Hematopoietic multipotent progenitor cell (in vitro differentiated cells): ENCODE results near the gene MAP2K6. TPM values are rescaled to one million over a fixed set of nuclear protein-coding genes. Genes with fewer than 3 reads are reported as not detected.

Experiments
- DNase-seq, 3 donors: peaks; one replicate each; pipeline ENCODE4 v3.0.0-alpha.2; 2011 to 2015; ENCODE audit warnings: low read depth in 2 of 3, low spot score in 2 of 3
- total RNA-seq: library from RNA; depleted of rRNA; stranded (reverse); fragments of >200 nt; gene quantifications from one replicate; pipeline ENCODE4 v1.2.3, GENCODE V29; 2012

MAP2K6 gene
- total RNA-seq, 1 donor, result 2.2 TPM

DNA sequence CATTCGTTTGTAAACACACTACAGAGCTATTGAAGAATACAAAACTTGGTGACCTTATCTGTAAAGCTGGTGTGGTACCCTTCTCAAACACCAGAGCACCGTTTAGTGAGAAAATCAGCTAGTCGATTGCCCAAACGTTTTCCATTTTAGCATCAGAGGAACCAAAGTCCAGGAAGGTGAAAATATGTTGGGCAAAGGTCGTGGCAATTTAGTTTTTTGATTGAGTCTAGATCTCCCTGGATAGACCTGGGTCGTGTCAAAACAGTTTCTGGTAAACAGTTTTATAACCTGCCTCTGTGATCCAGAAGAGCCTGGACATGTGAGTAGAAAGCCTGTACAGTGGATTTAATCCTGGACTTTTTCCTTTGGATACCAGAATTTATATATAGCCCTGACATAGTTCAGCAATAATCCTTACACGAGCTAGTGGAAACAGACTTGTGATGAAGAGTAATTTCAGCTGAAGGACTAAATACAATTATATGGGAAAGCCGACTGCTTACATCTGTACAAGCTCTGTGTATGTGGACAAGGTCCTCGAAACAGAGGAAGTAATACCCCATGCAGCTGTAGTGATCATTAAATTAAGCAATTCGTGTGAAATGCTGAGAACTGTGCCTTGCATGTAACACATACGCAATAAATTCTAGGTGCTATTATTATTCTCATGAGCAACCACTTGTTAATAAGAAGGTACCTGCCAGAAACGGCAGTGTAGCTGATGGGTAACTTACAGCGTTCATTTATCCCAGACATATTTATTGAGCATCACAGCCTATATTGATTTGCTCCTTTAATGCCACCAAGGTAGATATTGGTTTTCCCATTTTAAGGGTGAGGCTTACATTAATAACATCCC is 72.5 kb downstream of the MAP2K6 start:
- no peak for DNase-seq

DNA sequence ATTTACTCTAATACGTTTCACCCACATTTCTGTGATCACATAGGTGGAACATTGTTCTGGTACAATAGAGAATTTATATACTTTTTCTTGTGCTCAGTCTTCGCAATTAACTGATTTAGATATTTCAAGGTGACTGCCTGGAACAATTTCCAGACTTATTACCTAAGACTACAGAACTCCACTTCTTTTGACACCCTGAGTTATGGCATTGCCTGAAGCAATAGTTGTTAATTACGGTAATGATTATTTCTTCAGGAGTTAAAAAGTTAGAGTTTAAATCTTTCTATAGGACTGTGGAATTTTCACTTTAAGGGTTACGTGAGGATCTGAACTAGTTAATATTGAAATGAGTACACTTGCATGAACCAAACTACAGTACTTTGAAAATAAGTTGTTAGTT is 74.8 kb downstream of the MAP2K6 start:
- DNase-seq, result no peak

DNA sequence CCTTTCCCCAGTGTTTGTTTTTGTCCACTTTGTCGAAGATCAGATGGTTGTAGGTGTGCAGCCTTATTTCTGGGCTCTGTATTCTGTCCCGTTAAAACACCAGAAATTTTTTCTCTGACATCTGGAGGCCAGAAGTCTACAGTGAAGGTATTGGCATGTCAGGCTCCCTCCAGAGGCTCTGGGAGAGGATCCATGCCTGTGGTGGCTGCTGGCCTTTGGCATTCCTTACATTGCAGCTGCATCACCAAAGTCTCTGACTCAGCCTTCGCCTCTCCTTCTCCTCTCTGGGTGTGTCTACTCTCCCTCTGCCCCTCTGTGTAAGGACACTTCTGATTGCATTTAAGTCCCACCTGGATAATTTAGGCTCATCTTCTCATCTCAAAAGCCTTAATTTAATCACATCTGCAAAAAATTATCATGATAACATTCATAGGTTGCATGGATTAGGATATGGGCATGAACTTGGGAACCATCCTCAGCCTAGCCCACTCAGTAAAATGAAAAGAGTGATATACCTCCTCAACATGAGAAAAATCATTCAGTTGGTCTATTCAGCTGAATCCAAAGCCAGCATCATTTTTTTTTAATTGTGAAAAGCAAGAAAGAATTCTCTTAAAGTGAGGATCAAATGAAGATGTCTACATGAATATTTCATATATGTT is 78.0 kb downstream of the MAP2K6 start:
- no peak for DNase-seq

DNA sequence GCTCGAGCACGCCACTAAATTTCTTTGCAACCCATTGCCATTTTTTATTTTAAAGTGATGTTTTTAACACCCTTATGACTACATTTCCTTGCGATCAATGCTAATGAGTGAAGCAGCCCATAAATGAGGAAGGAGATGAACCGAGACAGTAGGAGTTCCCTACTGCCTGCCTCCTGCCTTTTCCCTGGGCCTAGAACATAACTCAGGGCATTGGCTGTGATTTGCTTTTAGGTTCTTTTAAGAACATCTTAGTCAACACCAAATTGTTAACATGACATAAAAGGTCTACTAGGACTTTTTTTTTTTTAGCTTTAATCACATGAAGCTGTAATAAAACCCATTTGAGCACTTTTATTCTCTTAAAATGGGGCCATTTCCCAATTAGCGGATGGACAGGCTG is 81.3 kb downstream of the MAP2K6 start:
- no peak for DNase-seq

DNA sequence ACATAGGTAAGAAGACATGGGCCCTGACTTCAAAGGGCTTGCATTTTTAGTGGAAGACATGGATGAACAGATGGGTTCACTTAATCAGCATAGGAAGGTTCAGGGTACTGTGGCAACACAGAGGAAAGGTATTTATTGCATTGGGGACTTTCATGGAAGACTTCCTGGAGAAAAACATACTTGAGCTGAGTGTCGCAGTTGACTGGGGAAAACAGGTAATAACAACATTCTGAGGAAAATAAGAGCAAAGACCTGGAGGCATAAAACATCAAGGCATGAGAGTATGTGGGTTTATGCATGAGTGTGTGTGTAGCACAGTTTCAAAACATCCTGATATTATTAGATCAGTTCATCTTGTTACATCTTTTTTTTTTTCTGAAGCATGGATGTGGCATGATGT is 82.7 kb downstream of the MAP2K6 start:
- no peak for DNase-seq

DNA sequence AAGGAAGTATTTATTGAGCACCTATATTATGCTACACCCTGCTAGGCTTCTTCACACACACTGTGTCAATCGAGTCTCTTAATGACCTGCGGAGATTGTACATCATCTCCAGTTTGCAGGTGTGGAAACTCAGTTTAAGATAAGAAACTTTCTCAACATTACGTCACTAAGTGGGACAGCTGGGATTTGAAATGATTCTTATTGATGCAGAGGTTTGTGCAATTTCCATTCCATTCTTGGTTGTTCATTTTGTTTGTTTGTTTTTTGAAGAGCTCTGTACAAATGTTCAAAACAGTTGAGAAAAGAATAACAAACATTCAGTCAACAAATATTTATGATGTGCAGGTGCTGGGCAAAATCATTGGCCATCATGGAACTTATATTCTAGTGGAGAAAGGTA is 84.8 kb downstream of the MAP2K6 start:
- no peak for DNase-seq

DNA sequence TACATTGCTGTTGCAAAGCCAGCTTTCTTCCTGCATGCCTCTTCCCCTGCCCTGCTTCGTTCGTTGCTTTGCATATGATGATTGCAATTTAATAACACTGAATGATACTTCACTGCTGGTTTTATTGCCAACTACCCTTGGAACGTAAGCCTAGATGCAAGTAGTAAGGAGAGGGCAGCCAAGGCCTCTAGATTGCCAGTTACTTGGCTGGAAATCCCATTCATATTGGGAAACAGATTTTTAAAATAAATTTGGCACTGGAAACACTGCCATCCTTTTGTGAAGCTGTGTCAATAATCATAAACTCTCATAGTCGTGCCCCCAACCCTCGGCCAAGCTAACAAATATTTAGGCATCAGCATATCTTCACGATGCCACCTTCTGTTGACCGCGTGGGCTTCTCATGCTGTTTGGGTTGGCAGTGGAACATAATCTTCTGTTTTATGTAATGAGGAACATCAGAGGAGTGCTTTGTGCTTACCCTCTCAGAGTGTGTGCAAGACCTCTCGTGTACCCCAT is 86.5 kb downstream of the MAP2K6 start:
- no peak for DNase-seq

DNA sequence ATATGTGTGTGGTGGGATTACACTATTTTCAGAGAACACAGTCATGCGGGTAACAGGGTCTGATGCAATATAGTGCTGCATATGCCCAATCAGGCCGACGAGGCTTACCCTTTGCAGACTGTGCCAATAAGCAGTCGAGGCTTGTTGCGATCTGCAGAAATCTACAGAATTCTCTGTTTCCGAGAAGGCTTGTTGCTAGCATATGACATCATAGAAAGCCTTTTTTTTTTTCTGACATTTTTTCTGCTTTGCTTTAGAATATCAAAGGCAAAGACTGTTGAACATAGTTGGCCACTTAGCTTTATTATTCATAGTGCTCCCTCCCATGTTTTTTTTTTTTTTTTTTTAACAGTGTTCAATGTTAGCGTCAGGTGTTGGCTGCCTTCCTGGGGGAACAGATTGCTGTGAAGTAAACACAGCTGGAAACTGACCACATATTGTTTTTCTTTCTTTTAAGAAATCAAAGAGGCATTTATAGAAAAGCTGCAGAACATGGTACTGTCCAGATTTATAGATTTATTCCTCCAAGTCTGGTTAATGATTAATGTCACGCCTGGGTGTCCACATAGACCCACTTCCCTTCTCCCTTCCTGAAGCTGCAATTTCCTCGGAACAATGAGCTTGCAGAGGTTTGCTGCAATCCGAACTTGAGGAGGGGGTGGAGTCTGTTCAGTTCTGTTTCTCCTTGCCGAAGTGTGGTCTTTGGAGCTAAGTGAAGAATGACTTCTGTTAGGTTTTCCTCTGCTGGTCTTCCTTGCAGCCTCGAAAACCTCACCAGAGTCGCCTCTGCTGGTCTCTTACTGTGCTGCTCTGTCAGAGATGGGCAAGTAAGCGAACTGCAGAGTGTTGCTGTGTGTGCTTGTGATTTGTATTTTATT is 87.3 kb downstream of the MAP2K6 start:
- no peak for DNase-seq

DNA sequence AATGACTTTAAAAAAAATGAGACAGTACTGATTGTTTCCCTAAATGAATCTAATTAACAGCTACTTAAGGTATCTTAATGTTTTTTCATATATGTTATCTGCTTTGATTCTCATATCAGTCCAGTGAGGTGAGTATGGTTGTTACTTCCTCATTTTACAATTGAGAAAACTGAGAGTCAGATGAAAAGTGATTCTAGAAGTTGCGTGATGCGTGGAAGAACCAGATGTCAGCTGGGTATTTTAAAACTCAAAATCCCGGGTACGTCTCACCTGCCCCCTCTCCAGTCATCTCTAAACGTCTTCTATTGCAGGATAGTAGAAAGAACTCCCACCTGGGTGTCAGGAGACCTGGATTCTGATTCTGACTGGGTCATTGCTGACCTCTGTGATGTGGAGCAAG is 89.2 kb downstream of the MAP2K6 start:
- DNase-seq, result no peak

DNA sequence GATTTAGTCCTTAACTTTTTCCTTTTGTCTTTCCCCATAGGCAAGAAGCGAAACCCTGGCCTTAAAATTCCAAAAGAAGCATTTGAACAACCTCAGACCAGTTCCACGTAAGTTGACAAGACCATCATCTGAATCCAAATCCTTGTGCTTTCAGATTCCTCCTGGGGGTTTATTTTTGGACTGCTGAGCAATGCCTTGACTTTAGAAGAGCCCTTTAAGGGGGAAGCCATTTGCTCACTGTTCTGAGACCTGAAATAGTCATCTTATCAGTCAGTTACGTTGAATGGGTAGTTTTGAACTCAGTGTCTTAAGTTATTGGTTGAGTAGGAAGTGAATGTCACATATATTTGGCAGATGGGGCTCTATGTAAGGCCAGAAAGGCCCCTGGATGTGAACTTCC is 91.2 kb downstream of the MAP2K6 start:
- no peak for DNase-seq

DNA sequence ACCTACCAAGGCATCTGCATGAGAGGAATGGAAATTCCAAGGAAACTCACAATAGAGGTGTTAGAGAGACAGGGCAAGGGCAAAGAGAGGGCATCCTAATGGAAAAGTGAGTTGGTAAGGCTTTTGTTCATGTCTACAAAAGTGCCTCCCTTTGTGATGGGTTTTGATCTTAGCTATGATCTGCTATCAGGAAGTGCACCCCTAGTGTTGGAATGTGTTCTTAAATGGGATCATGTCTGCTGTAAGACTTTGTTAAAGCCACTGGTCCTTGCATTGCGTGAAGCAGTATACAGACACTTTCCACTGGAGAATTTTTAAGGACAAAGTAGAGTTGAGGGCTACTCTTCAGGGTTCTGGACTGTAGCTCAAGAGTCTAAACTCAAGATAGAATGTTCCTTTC is 92.0 kb downstream of the MAP2K6 start:
- no peak for DNase-seq

DNA sequence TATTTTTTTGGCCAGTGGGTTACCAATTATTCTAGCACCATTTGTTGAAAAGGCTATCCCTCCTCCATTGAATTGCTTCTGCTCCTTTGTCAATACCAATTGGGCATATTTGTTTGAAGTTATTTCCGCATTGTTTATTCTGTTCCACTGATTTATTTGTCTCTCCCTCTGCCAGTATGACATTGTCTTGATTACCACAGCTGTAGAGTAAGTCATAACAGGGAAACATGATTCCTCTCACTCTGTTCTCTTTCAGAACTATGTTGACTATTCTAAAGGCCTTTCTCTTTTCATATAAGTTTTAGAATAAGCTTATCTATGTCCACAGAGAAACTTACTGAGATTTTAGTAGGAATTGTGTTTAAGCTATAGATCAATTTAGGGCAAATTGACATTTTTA is 94.3 kb downstream of the MAP2K6 start:
- no peak for DNase-seq

DNA sequence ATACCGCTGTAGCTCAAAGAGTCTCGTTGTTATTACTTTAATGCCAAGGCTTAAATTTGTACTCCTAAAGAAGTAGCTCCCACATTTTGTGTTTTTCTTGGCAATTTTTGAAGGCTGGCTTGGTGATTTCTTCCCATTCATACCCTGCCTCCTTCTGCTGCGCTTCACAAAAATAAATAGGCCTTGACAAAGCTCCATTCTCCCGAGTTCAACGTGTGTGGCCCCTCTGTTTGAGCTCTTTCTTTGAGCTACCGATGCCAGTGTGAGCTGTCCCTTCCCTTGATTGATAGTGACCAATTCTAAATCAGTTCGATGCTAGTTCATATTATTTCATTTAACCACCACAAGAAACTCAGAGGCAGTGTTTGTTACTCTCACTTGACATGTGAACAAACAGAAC is 96.8 kb downstream of the MAP2K6 start:
- DNase-seq, result no peak

DNA sequence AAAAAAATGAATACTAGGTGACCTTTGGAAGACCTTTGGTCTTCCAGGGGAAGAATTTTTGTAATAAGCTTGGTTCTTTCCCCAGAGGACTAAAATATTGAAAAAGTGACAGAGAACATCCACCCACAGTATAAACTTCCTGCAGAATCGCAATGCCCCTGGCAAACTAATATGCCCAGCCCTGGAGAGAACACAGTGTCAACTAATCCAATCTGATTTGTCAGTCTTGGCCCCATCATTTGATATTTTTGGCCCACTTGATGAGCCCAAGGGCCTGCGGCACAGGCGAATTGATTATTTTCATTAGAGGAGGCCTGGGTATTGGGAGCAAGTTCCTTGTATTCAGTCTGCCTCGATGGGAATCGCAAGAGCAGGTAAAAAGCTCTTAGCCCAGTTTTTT is 98.4 kb downstream of the MAP2K6 start:
- DNase-seq, result no peak

DNA sequence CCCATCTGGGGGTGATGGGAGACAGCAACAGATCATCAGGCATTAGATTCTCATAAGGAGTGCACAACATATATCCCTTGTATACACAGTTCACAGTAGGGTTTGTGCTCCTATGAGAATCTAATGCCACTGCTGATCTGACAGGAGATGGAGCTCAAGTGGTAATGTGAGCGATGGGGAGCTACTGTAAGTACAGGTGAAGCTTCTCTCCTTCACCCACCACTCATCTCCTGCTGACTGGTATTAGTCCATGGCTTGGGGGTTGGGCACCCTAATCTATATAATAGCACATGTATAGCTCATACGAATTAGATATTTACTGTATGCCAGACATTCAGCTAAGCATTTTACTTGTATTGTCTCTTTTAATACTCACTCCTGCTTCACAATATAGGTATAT is 101.7 kb downstream of the MAP2K6 start:
- DNase-seq, result no peak

DNA sequence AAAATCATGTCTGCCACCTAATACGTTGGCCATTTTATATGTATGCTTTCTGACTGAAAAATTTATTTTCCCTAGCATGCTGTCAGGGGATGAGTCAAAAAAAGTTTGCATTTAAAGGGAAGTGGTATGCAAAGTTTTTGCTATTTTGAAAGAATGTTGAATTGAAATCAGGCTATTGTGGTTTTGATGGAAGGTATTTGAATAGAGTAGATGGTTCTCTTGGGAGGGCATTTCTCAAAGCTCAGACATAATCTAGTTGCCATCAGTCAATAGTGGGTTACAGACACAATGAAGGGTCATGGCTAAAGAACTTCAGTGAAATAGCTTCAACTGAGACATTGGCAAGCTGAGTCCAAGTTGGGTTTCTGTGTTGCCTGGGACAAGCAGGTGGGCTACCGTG is 102.4 kb downstream of the MAP2K6 start:
- no peak for DNase-seq

DNA sequence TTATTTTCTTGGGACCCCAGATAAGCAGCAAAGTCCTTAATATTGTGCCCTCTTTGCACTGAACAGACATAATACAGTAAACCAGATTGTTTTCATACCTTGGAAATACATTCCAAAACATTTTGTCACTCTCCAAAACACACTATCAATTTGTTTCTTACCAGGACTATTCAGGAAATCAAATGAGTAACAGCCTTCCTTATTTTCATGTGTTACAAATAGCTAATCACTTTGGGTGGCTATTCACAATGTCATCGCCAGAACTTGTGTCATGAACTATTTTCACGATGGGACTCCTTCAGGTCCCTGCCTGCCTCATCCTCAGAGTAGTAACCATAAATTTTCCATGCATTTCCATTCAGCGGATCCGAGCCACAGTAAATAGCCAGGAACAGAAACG is 104.5 kb downstream of the MAP2K6 start:
- DNase-seq, result no peak

DNA sequence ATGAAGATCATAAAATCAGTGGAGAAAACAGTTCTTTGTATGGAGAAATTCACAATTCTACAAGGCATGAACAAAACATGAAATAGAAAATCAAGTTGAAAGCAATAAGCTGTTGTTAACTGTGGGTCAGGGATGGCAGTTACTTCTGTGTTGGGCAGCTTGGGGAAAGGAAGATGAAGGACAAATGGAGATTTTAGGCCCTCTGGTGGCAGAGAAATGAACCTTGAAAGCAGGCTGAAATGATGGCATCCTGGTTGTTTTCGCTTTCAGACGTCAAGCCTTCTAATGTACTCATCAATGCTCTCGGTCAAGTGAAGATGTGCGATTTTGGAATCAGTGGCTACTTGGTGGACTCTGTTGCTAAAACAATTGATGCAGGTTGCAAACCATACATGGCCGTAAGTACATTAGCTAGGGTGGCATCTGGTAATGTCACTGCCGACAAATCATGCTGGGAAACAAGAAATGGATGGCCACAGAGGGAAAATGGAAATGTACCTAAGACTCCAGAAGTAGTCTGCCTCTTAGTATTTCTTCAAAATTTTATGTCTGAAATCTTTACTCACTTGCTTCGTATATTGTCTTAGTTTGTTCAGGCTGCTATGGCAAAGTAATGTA is 108.9 kb downstream of the MAP2K6 start:
- peak in 2 of 3 donors; percentile 22 to 51 for DNase-seq

DNA sequence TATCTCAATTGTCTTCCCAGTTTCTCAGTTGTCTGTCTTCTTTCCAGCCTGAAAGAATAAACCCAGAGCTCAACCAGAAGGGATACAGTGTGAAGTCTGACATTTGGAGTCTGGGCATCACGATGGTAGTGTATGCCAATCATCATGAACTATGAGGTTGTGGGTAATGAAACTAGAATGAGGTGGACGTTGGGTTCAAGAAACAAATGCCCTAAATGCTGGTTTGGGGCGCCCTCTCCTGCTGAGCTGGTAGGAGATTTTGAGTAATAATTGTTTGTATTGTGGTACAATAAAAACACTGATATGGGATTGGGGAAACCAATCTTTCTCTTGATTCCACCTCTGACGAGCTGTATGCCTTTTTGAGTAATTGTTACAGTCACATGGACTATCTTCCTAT is 110.4 kb downstream of the MAP2K6 start:
- DNase-seq, result no peak

DNA sequence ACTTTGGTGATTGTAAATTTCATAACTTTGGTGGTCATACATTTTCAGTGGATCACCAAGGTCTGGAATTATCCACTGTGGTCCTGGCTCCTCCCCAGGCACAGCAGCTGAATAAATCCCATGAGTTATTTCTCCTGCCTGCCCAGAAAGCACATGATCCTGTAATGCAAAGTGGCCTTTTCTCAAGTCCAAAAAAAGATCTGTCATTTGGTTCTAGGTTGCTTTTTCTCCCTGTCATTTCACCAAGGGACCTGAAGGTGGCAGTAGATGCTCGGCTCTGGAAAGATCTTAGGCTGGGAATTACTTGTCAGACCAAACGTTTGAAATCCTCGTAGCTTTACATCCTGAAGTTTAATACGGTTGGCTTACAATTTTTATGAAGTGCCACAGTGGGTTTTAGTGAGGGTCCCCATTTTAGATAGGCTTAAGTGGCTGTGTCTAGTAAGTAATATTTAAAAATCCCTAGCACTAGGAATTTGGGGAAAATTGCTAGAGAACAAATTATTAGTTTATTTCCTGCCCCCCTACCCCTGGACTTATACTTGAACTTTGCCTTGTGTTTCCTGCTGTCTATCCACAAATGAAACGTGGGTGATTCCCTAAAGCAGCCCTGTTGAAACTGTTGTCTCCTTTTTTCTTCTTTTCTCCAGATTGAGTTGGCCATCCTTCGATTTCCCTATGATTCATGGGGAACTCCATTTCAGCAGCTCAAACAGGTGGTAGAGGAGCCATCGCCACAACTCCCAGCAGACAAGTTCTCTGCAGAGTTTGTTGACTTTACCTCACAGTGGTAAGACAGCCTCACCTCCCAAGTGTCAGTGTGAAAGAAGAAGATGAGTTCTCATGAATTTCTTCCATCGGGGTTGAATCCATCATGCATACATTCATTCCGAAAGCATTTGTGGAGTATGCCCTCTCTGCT is 111.7 kb downstream of the MAP2K6 start:
- peak in 2 of 3 donors; percentile 24 to 67 for DNase-seq
